Stomach smooth muscle (tissue), 2 donors: ENCODE data around the gene NAPSA.

Source experiments
- H3K27ac ChIP-seq: one replicate; pipeline ENCODE4 v1.7.0; 2013; ENCODE audit warnings: mild to moderate bottlenecking, low read length, inconsistent platforms
- H3K27me3 ChIP-seq, 2 donors: one replicate each; pipeline ENCODE4 v1.7.0; 2013; ENCODE audit warnings: low read length in 2 of 2; ENCODE audit not compliant: insufficient read depth in 2 of 2, control insufficient read depth in 1 of 2
- H3K36me3 ChIP-seq, 2 donors: one replicate each; pipeline ENCODE4 v1.7.0; 2013; ENCODE audit warnings: low read length in 2 of 2; ENCODE audit not compliant: control insufficient read depth in 2 of 2, insufficient read depth in 2 of 2
- H3K4me1 ChIP-seq: one replicate; pipeline ENCODE4 v1.7.0; 2013; ENCODE audit warnings: low read length; ENCODE audit not compliant: control insufficient read depth, insufficient read depth
- H3K4me3 ChIP-seq, 2 donors: one replicate each; pipeline ENCODE4 v1.7.0; 2013; ENCODE audit warnings: low read length in 2 of 2
- H3K9ac ChIP-seq, 2 donors: one replicate each; pipeline ENCODE4 v1.7.0; 2013; ENCODE audit warnings: low read length in 2 of 2, mild to moderate bottlenecking in 1 of 2
- H3K9me3 ChIP-seq, 2 donors: one replicate each; pipeline ENCODE4 v1.7.0; 2013; ENCODE audit warnings: low read length in 2 of 2; ENCODE audit not compliant: control insufficient read depth in 2 of 2
- donor health status: healthy.
- donor health status: Pancreatic carcinoma.

NAPSA gene

GRCh38 chr19:50328873-50329145 is 36.6 kb downstream of the NAPSA start:
- H3K9ac ChIP-seq, result no peak overlapping the region
- peaks cover 19% of the 10 kb centered on the region for H3K4me1 ChIP-seq
- peaks cover 48 to 60% of the 10 kb centered on the region in 2 donors for H3K27me3 ChIP-seq
- no peaks in the 10 kb centered on the region for H3K36me3 ChIP-seq
- no peak overlapping the region for H3K27ac ChIP-seq
- H3K4me3 ChIP-seq, result peak overlapping the region in 1 of 2 donors; percentile 40
- H3K9me3 ChIP-seq, result no peaks in the 10 kb centered on the region

GRCh38 chr19:50328224-50328872 is 37.1 kb downstream of the NAPSA start:
- Histone ChIP-seq H3K4me3 (peak overlapping the region in 1 of 2 donors; percentile 40), H3K9me3 (no peaks in the 10 kb centered on the region), H3K36me3 (no peaks in the 10 kb centered on the region), H3K9ac (no peak overlapping the region), H3K27ac (no peak overlapping the region), H3K27me3 (peaks cover 46 to 58% of the 10 kb centered on the region in 2 donors), H3K4me1 (peaks cover 17% of the 10 kb centered on the region)

GRCh38 chr19:50327461-50328223 is 37.8 kb downstream of the NAPSA start:
- no peak overlapping the region for H3K4me3 ChIP-seq
- peaks cover 41 to 51% of the 10 kb centered on the region in 2 donors for H3K27me3 ChIP-seq
- no peaks in the 10 kb centered on the region for H3K36me3 ChIP-seq
- H3K27ac ChIP-seq, result no peak overlapping the region
- no peaks in the 10 kb centered on the region for H3K9me3 ChIP-seq
- peaks cover 13% of the 10 kb centered on the region for H3K4me1 ChIP-seq
- H3K9ac ChIP-seq, result no peak overlapping the region

- no peak overlapping the region for H3K27ac ChIP-seq
- H3K9me3 ChIP-seq, result no peaks in the 10 kb centered on the region
- no peak overlapping the region for H3K4me3 ChIP-seq
- H3K9ac ChIP-seq, result no peak overlapping the region
- H3K4me1 ChIP-seq, result peaks cover 13% of the 10 kb centered on the region
- H3K27me3 ChIP-seq, result peaks cover 34 to 49% of the 10 kb centered on the region in 2 donors
- H3K36me3 ChIP-seq, result no peaks in the 10 kb centered on the region
Observed at GRCh38 chr19:50327013-50327412, 38.4 kb downstream of the NAPSA start.

GRCh38 chr19:50326101-50326664 is 39.3 kb downstream of the NAPSA start:
- H3K27me3 ChIP-seq, result peaks cover 29 to 45% of the 10 kb centered on the region in 2 donors
- no peaks in the 10 kb centered on the region for H3K36me3 ChIP-seq
- H3K27ac ChIP-seq, result no peak overlapping the region
- no peak overlapping the region for H3K4me3 ChIP-seq
- H3K9me3 ChIP-seq, result no peaks in the 10 kb centered on the region
- H3K4me1 ChIP-seq, result peaks cover 13% of the 10 kb centered on the region
- no peak overlapping the region for H3K9ac ChIP-seq

GRCh38 chr19:50325310-50326100 is 39.9 kb downstream of the NAPSA start:
- Histone ChIP-seq H3K4me1 (peaks cover 11% of the 10 kb centered on the region), H3K9me3 (no peaks in the 10 kb centered on the region), H3K27ac (no peak overlapping the region), H3K4me3 (no peak overlapping the region), H3K36me3 (no peaks in the 10 kb centered on the region), H3K27me3 (peaks cover 28 to 41% of the 10 kb centered on the region in 2 donors), H3K9ac (no peak overlapping the region)

- Histone ChIP-seq H3K36me3 (no peaks in the 10 kb centered on the region), H3K9ac (no peak overlapping the region), H3K4me3 (no peak overlapping the region), H3K9me3 (no peaks in the 10 kb centered on the region), H3K27me3 (peaks cover 25 to 35% of the 10 kb centered on the region in 2 donors), H3K27ac (no peak overlapping the region), H3K4me1 (peaks cover 6% of the 10 kb centered on the region)
Observed at GRCh38 chr19:50324331-50324730, 41.1 kb downstream of the NAPSA start.

- Histone ChIP-seq H3K9me3 (no peaks in the 10 kb centered on the region), H3K27me3 (peaks cover 27 to 35% of the 10 kb centered on the region in 2 donors), H3K4me1 (peaks cover 5% of the 10 kb centered on the region), H3K27ac (no peak overlapping the region), H3K9ac (no peak overlapping the region), H3K36me3 (no peaks in the 10 kb centered on the region), H3K4me3 (no peak overlapping the region)
Observed at GRCh38 chr19:50323782-50324133, 41.7 kb downstream of the NAPSA start.

GRCh38 chr19:50322931-50323781 is 42.3 kb downstream of the NAPSA start:
- Histone ChIP-seq H3K9ac (no peak overlapping the region), H3K27ac (no peak overlapping the region), H3K4me1 (peaks cover 5% of the 10 kb centered on the region), H3K36me3 (no peaks in the 10 kb centered on the region), H3K27me3 (peaks cover 27 to 32% of the 10 kb centered on the region in 2 donors), H3K4me3 (no peak overlapping the region), H3K9me3 (no peaks in the 10 kb centered on the region)

GRCh38 chr19:50322234-50322633 is 43.2 kb downstream of the NAPSA start:
- Histone ChIP-seq H3K4me1 (peaks cover 5% of the 10 kb centered on the region), H3K4me3 (no peak overlapping the region), H3K27ac (no peak overlapping the region), H3K27me3 (peaks cover 24 to 26% of the 10 kb centered on the region in 2 donors), H3K36me3 (no peaks in the 10 kb centered on the region), H3K9me3 (no peaks in the 10 kb centered on the region), H3K9ac (no peak overlapping the region)
